Kidney epithelial cell (primary cell): ENCODE measurements around the gene SRP19. TPM values are rescaled to one million over a fixed set of nuclear protein-coding genes. Genes with fewer than 3 reads are reported as not detected.

Experiments used
- DNase-seq: peaks from one replicate; pipeline ENCODE4 v3.0.0-alpha.2; 2010; ENCODE audit warnings: low read depth
- H3K27me3 ChIP-seq: 2 replicates; pipeline ENCODE4 v1.6.0; 2011; ENCODE audit warnings: low read length; ENCODE audit not compliant: control insufficient read depth, insufficient read depth
- H3K36me3 ChIP-seq: 2 replicates; pipeline ENCODE4 v1.5.1; 2011; ENCODE audit warnings: low read length; ENCODE audit not compliant: control insufficient read depth, insufficient read depth
- H3K4me3 ChIP-seq: 2 replicates; pipeline ENCODE4 v1.5.1; 2011; ENCODE audit warnings: low read depth, mild to moderate bottlenecking, control low read depth, low read length
- total RNA-seq: library from RNA; depleted of rRNA; stranded (reverse); fragments of >200 nt; gene quantifications from 2 replicates; pipeline ENCODE4 v1.2.3, GENCODE V29; 2015
- TF ChIP-seq, protein P1 (sequence below): IDR thresholded peaks from 2 replicates; pipeline ENCODE4 v1.5.1; 2011; ENCODE audit warnings: mild to moderate bottlenecking, moderate library complexity, low read length, control low read depth, inconsistent platforms; ENCODE audit not compliant: insufficient read depth, poor library complexity, severe bottlenecking

The SRP19 gene
- total RNA-seq, 1 donor from 2014 or later = 139 TPM

DNA sequence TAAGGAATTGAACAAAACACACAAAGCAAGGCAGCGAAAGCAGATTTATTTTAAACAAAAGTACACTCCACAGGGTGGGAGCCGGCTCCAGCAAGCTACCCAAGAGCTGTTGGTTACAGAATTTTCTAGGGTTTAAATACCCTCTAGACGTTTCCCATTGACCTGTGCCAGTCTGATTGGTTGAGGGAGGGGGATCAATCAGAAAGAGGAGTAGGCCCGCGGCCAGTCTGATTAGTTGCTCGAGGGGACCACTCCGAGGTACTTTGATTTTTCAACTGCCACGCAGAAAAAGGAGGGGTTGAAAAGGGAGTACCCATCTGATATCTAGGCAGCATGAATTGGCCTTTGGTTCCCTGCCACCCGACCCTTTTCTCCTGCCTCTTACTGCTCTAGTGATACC is 998 bp downstream of the SRP19 start:
- TF ChIP-seq, protein P1, sequence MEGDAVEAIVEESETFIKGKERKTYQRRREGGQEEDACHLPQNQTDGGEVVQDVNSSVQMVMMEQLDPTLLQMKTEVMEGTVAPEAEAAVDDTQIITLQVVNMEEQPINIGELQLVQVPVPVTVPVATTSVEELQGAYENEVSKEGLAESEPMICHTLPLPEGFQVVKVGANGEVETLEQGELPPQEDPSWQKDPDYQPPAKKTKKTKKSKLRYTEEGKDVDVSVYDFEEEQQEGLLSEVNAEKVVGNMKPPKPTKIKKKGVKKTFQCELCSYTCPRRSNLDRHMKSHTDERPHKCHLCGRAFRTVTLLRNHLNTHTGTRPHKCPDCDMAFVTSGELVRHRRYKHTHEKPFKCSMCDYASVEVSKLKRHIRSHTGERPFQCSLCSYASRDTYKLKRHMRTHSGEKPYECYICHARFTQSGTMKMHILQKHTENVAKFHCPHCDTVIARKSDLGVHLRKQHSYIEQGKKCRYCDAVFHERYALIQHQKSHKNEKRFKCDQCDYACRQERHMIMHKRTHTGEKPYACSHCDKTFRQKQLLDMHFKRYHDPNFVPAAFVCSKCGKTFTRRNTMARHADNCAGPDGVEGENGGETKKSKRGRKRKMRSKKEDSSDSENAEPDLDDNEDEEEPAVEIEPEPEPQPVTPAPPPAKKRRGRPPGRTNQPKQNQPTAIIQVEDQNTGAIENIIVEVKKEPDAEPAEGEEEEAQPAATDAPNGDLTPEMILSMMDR = no peak
- Histone ChIP-seq H3K36me3 (no peaks in the 10 kb centered on the region), H3K4me3 (peak overlapping the region; percentile 72), H3K27me3 (no peaks in the 10 kb centered on the region)
- DNase-seq = no peak

DNA sequence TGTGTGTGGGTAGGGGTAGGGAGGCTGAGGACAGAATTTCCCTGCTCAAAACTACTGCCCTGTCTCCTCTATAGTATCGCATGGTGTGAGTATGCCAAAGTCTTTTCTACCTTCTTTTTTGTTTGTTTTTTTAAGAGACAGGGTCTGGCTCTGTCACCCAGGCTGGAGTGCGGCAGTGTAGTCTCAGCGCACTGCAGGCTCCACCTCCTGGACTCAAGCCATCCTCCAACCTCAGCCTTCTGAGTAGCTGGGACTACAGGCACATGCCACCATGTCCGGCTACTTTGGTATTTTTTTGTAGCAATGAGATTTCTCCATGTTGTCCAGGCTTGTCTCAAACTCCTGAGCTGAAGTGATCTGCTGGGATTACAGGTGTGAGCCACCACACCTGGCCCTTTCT is 2.5 kb downstream of the SRP19 start:
- Histone ChIP-seq H3K36me3 (no peaks in the 10 kb centered on the region), H3K4me3 (no peak overlapping the region), H3K27me3 (no peaks in the 10 kb centered on the region)
- no peak for DNase-seq
- TF ChIP-seq, protein P1 = no peak

DNA sequence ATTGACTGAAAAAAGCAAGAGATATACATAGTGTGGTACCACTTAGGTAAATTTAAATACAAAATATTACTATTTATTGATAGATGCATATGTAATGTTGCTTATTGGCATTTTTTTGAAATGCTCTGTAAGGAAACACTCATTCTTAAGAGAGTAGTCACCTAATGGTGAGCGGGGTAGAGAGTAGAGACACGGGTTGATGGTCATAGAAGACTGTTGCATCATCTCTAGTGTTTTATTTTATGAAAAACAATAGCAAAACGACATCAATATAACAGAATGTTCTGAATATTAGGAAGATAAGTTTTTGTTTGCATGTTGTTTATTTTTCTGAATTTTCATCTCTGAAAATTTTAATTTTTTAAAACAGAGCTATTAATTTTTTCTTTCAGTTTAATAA is 4.0 kb downstream of the SRP19 start:
- no peak overlapping the region for H3K4me3 ChIP-seq
- TF ChIP-seq, protein P1 = no peak
- H3K27me3 ChIP-seq = no peaks in the 10 kb centered on the region
- DNase-seq = no peak
- H3K36me3 ChIP-seq = peaks cover 1% of the 10 kb centered on the region

DNA sequence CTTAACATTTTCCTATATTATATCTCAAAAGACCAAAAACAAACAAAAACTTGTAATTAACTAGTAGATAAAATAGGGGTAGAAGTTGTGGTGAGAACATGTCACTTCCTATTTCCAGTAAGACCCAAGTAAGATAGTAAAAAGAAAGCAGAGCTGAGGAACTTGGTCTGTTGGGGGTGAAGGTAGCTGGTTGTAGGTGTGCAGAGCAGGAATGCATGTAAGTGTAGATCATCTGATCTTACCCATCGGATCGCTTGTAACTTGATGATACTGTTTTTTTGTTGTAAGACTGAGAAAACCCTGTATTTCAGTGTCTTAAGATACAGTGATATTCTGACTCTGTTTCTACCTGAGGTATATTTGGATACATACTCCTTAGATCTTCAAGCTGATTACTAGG is 5.7 kb downstream of the SRP19 start:
- Histone ChIP-seq H3K4me3 (no peak overlapping the region), H3K27me3 (no peaks in the 10 kb centered on the region), H3K36me3 (peaks cover 1% of the 10 kb centered on the region)
- TF ChIP-seq, protein P1 = no peak
- DNase-seq = no peak

DNA sequence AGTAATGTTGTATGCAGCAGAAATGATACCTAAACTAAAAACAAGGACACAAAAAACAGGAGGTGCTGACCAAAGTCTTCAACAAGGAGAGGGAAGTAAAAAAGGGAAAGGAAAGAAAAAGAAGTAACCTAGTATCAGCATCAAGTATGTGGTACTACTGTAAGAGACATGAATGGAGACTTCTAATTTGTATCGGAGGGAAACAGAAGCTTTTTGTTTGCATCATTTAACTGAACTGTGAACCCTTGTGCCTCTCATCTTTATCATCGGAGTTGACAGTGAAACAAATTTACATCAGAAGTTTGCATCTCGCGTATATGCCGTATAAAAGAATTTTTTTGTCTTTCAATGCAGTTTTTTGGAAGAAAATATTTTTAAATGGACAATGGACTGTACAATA is 6.3 kb downstream of the SRP19 start:
- no peak for DNase-seq
- TF ChIP-seq, protein P1 = no peak
- H3K27me3 ChIP-seq = no peaks in the 10 kb centered on the region
- H3K4me3 ChIP-seq = no peak overlapping the region
- H3K36me3 ChIP-seq = peaks cover 1% of the 10 kb centered on the region

DNA sequence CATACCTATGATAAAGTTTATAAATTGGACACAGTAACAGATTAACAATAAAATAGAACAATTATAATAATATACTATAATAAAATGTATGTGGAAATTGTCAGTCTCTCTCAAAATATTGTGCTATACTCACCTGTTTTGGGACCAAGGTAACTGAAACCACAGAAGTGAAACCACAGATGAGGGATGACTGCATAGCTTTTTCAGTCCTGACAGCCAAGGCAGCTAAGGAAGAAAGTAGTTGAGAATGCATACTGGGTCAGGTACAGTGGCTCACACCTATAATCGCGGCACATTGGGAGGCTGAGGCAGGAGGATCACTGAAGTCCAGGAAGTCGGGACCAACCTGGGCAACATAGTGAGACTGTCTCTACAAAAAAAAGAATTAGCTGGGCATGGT is 8.9 kb downstream of the SRP19 start:
- TF ChIP-seq, protein P1 = no peak
- Histone ChIP-seq H3K36me3 (peaks cover 1% of the 10 kb centered on the region), H3K4me3 (no peak overlapping the region), H3K27me3 (no peaks in the 10 kb centered on the region)
- DNase-seq = no peak
